ENCODE results near the gene ORMDL2.

GRCh38 chr12:55827806-55828205 is 10.0 kb downstream of the ORMDL2 start:
- TF ChIP-seq, protein P1, sequence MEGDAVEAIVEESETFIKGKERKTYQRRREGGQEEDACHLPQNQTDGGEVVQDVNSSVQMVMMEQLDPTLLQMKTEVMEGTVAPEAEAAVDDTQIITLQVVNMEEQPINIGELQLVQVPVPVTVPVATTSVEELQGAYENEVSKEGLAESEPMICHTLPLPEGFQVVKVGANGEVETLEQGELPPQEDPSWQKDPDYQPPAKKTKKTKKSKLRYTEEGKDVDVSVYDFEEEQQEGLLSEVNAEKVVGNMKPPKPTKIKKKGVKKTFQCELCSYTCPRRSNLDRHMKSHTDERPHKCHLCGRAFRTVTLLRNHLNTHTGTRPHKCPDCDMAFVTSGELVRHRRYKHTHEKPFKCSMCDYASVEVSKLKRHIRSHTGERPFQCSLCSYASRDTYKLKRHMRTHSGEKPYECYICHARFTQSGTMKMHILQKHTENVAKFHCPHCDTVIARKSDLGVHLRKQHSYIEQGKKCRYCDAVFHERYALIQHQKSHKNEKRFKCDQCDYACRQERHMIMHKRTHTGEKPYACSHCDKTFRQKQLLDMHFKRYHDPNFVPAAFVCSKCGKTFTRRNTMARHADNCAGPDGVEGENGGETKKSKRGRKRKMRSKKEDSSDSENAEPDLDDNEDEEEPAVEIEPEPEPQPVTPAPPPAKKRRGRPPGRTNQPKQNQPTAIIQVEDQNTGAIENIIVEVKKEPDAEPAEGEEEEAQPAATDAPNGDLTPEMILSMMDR (IDR thresholded peaks at IDR 0.05), result no peak
- no peak for TF ChIP-seq POLR2A (IDR thresholded peaks at IDR 0.05)

Measured in esophagus squamous epithelium (tissue), 4 donors.